Islet of Langerhans (tissue), 1 donor: ENCODE data around the gene SMIM12.
"Not testable (repeated sequence)": the region's sequence is repeated elsewhere in the genome, so short reads cannot be mapped to it uniquely, and the experiment has no call there.

Experiments
- FAIRE-seq: peaks from one replicate; lab custom pipeline; 2011; peaks lifted over from hg19 to GRCh38; lab: Jason Lieb, UNC

The SMIM12 gene

DNA sequence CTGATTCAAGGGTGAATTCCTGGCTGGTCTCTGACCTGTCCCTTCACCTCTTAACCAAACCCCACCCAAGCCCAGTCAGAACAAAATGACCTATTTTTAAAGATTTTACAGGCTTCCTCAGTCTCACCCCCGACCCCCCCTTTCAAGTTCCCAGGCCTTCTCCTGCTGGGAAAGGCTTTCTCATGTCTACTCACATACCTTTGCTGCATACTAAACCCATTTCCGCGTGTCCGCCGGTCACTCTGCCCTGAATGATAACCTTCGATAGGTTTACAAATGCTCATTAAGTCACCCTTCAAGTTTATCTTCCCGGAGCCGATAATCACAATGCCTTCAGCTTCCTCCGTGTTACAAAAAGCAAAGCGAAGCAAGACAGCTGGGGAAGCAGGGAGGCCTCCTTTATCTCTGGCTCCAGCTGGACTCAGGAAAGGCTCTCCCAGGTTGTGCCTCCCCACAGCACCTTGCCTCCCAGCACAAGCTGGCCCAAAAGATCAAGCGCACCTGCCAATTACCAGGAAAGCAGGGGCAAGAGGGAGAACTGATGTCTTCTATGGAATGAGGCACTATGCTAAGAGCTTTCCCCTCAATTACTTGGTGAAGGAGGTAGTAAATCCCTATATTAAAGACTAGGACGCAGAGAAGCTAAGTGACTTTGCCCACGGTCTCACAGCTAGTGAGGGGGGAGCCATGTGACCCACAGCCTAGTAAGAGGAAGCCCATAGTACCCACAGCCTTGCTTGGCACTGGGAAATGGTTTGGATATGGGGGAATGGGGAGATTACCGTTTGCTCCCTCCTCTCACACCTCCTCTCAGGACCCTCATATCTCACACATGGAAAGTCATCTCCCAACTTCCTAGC, 15.9 kb downstream of the SMIM12 start:
- no peak for FAIRE-seq

DNA sequence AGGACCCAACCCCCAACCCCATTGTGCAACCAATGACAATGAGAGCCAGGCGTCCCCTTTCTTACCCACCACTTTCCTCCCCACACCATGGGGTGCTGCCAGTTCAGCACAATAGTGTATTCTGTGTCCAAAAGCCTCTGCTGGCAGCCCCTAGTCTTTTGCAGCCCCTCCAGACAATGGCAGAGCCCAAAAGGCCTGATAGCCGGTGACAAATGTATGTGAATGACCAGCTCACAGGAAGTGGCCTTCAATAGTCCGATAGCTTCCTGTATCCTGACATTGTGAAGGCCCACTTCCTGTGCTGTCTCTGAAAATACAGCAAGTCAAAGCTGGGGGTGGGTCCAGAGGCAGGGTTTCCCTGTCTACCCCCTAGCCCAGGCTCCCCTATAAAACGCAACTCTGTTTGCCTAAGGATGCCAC, 16.6 kb downstream of the SMIM12 start:
- no peak for FAIRE-seq

DNA sequence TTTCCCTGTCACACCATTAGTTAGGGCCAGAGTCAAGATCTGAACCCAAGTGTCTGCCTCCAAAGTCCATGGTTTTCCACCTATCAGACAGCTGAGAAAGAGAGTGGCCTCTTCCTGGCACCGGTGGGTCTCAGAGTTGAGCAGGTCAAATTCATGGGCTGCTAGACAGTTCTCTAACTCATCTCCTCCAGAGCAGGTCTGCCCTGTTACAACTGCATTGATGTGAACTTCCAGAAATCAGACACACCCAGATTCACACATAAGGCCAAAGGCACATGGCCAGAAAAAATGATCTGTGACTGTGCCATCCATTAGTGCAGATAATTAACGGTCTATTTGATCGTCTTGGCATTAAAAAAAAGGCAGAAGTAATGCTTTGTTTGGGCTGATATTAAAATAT, 17.5 kb downstream of the SMIM12 start:
- FAIRE-seq = no peak

DNA sequence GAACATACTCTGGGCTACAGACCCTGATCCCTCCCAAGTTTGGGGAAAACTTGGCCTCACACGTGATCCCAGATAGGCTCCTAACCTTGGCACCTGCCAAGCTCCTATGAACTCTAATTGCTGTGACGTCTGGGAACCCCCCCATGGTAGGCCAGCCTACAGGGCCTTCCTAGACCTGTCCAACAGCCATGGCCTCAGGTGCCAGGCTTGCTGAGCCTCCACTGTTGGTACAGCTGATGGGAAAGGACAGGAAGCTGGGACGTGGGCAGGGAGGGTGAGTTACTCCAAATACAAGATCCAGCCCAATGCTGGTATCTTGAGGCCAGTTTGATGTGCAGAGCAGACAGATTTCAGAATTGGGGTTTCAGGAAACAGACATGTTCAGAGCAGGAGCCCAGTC, 19.1 kb downstream of the SMIM12 start:
- FAIRE-seq = no peak

DNA sequence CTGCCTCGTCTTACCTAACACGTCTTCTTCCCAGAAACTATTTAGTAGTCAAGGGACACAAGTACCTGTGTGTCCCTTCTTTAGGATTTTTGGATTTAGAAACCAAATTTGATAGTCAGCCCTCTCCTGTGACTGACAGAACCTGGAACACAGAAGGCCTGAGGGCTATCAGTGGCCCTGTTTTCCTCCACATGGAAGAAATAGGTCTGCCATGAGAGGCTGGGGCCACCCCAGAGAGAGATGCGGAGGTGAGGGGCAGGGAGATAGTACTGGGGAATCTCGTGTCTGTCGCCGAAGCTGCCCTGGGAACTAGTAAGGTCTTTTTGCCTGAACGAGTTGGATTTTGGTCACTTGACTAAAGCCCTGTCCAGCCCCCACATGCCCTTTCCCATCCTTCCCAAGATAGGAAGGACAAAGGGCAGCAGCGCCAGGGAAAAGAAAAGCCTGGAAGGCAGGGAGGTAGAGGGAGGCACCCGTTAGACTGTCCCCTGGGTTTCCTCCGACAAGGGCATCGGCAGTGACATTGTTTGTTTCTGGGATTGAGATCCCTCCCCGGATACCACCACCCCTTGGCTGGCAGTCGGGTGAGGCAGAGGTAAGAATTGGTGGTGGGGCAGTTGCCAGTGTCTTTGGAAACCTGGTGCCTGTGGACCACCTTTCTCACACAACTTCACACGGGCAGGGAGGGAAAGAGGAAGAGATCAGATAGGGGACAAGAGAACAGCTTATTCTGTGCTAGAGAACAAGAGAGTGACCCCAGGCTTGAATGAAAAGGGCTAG, 19.8 kb downstream of the SMIM12 start:
- FAIRE-seq = no peak

DNA sequence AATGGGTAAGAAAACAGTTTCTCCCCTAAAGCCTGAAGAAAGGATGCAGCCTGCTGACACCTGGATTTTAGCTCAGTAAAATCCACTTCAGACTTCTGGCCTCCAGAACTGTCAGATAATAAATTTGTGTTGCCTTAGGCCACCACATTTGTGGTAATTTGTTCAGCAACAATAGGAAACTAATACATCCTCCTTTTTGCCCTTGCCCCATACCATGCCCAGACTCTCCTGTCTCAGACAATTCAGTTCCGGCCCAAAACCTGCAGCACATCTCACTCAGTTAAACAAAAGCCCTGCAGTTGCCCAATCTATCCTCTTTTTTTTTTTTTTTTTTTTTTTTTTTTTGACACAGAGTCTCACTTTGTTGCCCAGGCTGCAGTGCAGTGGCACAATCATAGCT, 25.8 kb downstream of the SMIM12 start:
- no peak for FAIRE-seq

DNA sequence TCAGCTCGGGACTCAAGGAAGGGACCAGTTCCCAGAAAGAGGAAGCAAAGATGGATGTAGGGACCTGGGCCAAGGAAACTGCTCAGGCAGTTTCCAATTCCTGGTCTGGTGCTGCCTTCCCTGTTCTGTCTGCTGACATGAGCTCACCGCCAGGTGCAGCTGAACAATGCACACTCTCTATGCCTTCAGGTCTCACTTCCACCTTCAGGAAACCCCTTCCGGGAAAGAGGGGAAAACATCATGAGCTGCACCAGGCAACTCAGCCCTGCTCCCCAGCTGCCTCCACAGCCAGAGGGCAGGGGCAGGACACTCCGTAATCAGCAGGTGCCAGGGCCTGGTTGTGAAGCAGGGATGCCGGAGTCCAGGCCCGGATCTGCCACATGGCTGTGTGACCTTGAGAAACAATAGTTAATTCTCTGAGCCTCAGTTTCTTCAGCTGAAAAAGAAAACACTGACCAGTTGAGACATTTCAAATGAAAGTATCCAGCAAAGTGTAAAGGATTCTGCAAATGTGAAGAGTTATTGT, 27.8 kb downstream of the SMIM12 start:
- no peak for FAIRE-seq

DNA sequence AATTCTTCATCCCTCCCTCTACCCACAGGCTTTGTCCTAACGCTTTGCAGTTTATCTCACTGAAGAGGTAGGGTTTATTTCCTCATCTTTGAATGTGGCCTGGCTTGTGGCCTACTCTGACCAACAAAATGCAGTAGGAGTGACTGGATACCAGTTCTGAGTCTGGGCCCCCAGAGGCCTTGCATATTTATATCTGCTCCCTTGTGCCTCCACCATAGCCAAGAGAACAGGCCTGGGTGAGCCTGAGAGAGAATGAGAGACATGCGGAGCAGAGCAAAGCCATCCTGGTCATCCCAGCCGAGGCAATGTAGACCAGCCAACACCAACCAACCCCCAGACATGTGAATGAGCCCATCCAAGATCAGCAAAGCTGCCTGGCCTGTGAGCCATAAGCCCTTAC, 30.3 kb downstream of the SMIM12 start:
- FAIRE-seq = no peak

DNA sequence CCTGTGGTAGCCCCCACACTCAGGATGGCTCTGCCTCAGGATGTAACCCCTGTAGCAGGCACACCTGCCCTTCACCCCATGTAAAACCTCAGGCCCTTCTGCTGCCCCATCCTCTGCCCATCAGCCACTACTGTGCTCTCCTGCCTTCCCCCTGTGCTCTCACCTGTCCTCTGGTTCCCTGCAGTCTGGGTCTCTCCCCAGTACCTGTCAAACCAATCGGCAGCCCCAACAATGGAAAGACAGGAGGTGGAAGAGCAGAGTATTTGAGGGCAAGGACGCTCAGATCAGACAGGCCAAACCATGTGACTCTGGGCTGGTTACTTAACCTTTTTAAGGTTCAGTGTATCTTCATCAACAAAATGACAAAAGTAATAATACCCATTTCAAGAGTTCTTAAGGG, 30.9 kb downstream of the SMIM12 start:
- no peak for FAIRE-seq

DNA sequence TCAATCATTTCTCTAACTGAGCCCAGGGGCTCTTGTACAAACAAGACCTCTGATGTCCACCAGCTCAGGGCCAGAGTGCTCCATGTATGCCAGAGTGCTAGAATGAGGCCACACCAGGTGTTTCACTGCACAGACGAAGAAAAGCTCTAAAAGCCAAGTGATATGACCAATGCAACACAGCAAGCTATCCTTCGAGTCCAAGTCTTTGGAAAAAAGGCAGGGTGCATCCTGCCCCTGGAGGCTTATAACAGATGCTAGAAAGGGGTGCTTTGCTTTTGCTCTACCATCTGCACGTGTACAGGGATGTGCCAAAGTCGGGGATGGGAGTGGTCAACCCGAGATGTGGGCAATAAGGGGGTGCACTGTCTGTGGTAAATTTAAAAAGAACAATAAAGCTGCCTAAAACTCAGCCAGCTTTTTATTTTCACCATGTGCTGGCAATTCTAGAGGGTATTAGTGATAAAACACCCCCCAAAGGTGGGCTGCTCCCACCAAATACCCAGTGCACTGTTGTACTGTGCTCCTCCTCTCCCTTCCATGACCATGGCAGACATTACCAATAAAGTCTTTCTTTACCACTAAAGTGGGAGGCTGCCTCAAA, 32.1 kb downstream of the SMIM12 start:
- FAIRE-seq = no peak

DNA sequence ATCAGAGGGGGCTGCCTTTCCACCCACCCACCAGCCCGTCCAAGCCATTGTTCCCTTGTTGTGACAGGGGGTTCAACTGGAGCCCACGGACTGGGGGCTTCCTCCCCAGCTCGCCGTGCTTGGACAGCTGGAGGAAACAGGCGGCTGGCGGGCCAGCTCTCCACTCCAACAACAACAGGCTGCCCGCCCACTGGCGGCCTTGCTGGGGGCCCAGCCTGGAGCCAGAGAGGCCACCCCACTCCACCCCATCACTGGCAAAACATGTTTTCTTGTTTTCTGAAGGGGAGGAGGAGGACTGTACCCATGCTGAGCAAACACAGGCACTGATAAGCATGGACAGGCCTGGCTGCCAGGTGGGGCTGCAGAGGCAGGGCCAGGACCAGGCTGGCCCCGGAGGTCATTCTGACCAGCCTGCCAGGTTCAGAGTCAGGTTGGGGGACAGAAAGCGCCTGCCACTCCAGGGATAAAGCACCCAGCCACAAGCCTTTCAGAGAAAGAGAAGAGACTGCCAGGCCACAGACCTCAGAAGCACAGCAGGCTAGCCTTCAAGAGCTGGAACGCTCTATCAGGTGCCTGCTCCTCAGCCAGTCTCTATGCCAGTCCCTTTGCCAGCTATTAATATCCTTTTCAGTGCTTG, 34.0 kb downstream of the SMIM12 start:
- FAIRE-seq = no peak

DNA sequence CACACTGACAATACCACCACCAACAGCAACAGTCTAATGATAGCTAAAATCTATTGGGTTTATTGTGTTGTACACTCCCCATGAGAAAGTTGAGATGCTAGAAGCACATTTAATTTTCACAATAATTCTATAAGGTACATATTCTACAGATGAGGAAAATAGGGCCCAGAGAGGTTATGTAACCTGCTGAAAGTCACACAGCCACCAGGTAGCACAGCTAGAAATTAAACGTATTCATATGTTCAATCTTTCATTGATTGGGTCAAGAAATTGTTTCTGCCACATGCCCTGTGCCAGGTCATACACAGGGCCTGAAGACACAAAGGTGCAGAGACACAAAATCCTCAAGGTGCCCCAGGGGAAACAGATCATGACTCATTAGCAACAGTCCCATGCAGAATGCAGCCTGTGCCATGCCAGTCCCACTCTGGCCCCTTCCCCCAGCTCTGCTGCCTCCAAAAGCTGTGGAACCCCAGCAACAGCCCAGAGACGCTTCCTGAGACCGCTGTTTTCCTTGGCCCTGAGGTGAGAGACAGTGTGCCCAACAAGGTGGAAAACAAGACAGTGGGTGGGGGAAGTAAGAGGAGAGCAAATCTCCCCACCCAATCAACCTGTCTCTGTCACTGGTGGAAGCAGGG, 34.6 kb downstream of the SMIM12 start:
- no peak for FAIRE-seq

DNA sequence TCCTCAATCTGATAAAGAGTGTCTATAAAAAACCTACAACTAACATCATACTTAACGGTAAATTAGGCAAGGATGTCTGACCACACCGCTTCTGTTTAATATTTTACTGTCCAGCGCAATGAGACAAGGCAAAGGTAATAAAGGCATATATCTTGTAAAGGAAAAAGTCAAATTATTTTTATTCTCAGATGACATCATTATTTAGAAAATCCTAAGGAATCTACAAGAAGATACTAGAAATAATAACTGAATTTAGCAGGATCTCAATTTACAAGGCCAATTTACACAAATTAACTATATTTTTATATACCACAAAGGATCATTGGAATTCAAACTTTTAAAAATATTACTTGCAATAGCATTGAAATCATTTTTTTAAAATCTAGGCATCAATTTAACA, 37.3 kb downstream of the SMIM12 start:
- no peak for FAIRE-seq

DNA sequence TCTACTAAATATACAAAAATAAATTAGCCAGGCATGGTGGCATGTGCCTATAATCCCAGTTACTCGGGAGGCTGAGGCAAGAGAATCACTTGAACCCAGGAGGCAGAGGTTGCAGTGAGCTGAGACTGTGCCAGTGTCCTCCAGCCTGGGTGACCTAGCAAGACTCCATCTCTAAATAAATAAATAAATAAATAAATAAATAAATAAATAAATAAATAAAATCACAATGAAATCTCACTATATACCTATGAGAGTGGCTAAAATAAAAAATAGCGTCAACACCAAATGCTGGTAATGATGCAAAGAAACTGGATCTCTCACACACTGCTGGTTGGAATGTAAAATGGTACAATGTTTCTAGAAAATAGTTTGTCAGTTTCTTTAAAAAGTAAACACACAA, 40.7 kb downstream of the SMIM12 start:
- FAIRE-seq = not testable (repeated sequence)

DNA sequence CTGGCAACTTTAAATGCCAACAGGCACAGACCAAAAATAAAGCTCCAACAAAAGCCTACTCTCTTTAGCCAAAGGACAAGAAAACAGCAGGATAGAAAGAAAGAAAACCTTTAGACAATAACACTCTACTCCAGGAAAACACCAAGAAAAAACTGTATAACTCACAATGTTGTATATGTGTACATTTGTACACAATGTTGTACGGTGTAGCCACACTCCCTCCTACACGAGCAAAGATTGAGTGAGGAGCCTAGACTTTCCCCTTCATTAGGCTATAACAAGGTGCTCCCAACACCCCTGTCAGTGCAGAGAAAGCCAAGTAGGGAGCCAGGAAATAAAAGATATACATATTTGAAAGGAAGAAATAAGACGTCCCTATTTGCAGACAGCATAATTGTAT, 42.8 kb downstream of the SMIM12 start:
- FAIRE-seq = no peak

DNA sequence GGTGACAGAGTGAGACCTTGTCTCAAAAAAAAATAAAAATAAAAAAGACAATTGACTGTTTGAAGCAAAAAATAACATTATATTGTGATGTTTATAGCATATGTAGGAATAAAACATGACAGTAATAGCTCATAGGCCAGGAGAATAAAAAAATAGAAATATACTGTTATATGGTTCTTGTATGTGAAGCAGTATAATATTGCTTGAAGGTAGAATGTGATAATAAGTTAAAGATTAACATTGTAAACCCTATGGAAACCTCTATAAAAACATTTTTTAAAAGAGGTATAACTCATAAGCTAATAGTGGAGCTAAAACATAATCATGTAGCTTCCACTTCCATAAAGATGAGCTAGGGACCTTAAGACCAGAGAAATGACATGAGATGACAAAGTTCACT, 43.2 kb downstream of the SMIM12 start:
- FAIRE-seq = no peak

DNA sequence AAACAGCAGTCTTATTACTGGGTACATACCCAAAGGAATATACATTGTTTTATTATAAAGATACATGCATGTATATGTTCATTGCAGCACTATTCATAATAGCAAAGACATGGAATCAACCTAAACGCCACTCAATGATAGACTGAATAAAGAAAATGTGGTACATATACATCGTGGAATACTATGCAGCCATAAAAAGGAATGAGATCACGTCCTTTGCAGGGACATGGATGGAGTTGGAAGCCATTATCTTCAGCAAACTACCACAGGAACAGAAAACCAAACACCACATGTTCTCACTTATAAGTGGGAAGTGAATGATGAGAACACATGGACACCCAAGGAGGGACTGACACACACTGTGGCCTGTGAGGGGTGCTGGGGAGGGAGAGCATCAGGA, 48.8 kb downstream of the SMIM12 start:
- not testable (repeated sequence) for FAIRE-seq

DNA sequence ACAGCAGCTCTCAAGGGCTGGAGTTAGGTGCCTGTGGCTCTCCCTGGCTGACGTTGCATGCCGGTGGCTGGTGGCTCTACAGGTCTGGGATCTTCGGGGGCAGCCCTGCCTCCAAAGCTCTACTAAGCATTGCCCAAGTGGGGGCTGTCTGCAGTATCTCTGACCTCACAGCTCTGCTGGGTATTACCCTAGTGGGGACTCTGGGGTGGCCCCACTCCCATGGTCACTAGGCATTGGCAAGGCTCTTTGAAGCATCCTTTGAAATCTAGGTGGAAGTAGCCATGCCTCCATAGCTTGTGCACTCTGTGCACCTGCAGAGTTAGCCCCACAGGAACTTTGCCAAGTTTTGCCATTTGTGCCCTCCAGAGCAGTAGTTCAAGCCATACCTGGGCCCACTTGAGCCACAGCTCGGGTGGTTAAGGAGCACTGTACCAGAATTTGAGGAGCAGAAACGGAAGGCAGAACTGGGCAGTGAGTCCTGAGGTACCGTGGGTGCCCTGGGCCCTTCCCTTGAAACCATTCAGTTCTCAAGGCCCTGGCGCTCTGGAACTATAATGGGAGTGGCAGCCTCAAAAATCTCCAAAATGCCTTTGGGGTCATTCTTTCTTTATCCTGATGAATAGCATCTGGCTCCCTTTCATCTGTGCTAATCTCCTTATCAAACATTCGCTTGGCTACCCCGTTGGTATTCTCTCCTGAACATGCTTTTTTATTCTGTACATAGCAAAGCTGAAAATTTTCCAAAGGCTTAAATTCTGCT, 51.3 kb downstream of the SMIM12 start:
- FAIRE-seq = no peak

DNA sequence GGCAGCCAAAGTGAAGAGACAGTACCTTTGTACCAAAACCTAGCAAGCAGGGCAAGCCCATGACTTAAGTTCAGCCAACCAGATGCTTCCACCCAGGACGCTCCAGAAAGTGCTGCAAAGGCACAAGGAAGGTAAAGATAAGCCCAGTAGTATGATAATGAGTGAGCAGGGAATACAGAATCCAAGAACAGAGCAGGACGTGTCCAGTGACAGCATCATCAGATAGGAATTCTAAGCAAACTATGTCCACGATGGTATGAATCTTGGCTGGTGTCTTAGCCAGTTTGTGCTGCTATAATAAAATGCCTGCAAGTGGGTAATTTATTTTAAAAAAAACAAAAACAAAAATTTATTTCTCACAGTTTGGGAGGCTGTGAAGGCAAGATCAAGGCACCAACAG, 53.2 kb downstream of the SMIM12 start:
- FAIRE-seq = no peak

DNA sequence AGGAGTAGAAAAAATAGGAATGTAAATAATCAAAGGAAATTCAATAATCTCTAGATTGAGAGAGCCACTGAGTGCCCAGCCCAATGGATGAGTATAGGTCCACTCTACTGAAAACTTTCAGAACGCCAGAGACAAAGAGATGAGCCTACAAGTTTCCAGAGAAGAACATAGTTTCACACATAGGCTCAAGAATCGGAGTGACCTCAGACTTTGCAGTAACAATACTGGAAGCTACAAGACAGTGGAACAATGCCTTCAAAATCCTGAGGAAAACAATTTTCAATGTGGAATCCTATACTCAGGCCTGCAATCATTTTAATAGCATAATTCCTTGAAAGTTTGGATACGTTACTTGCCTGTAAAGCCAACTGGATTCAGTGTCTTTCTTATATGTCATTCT, 55.8 kb downstream of the SMIM12 start:
- no peak for FAIRE-seq
